DOHH2 (cell line): ENCODE measurements around the gene UPF1.
A peak's percentile ranks its signal among the peaks of the same experiment; 100 is the strongest.

Experiments used
- H3F3A ChIP-seq: fragments of 200-600 bp; sonication (generic), shearing (Covaris generic); 2 replicates; pipeline ENCODE4 v1.6.0; 2016; ENCODE audit warnings: antibody characterized with exemption, mild to moderate bottlenecking; ENCODE audit not compliant: control insufficient read depth, insufficient read depth
- H3K27ac ChIP-seq: fragments of 200-600 bp; sonication (generic); 2 replicates; pipeline ENCODE4 v1.5.1; 2014; ENCODE audit warnings: low read depth, mild to moderate bottlenecking, low read length, moderate library complexity
- H3K27me3 ChIP-seq: fragments of 200-600 bp; sonication (generic); 2 replicates; pipeline ENCODE4 v1.6.1; 2014; ENCODE audit warnings: mild to moderate bottlenecking, low read length, mixed read lengths; ENCODE audit not compliant: control insufficient read depth
- H3K36me3 ChIP-seq: fragments of 200-600 bp; sonication (generic); 2 replicates; pipeline ENCODE4 v1.6.1; 2014; ENCODE audit warnings: mild to moderate bottlenecking, low read length, moderate library complexity, mixed read lengths; ENCODE audit not compliant: control insufficient read depth
- H3K4me1 ChIP-seq: fragments of 200-600 bp; sonication (generic); 2 replicates; pipeline ENCODE4 v1.6.1; 2014; ENCODE audit warnings: mild to moderate bottlenecking, low read length, mixed read lengths; ENCODE audit not compliant: control insufficient read depth
- H3K4me2 ChIP-seq: fragments of 200-600 bp; sonication (generic); 2 replicates; pipeline ENCODE4 v1.6.0; 2014; ENCODE audit warnings: mild to moderate bottlenecking, low read length, moderate library complexity
- H3K4me3 ChIP-seq: fragments of 200-600 bp; sonication (generic); 2 replicates; pipeline ENCODE4 v1.5.1; 2014; ENCODE audit warnings: mild to moderate bottlenecking, low read length, mixed read lengths
- H3K79me2 ChIP-seq: fragments of 200-600 bp; sonication (generic); 2 replicates; pipeline ENCODE4 v1.6.1; 2014; ENCODE audit warnings: mild to moderate bottlenecking, low read length, mixed read lengths; ENCODE audit not compliant: control insufficient read depth
- H3K9me2 ChIP-seq: fragments of 200-600 bp; sonication (generic); replicated peaks from 2 replicates; pipeline ENCODE4 v1.6.1; 2014; ENCODE audit warnings: mild to moderate bottlenecking, low read length, mixed read lengths; ENCODE audit not compliant: control insufficient read depth
- H3K9me3 ChIP-seq: fragments of 200-600 bp; sonication (generic); 2 replicates; pipeline ENCODE4 v1.6.1; 2014; ENCODE audit warnings: antibody characterized with exemption, low read length, mixed read lengths; ENCODE audit not compliant: control insufficient read depth, insufficient read depth
- H4K20me1 ChIP-seq: fragments of 200-600 bp; sonication (generic); 2 replicates; pipeline ENCODE4 v1.6.0; 2014; ENCODE audit warnings: low read depth, mild to moderate bottlenecking, antibody characterized with exemption, low read length, moderate library complexity; ENCODE audit not compliant: control insufficient read depth, insufficient read depth
- CTCF ChIP-seq: fragments of 200-600 bp; sonication (generic); IDR thresholded peaks from one replicate; pipeline ENCODE4 v1.5.1; 2014; ENCODE audit warnings: antibody characterized with exemption, mild to moderate bottlenecking, low read depth, low read length; ENCODE audit not compliant: poor library complexity, severe bottlenecking
- EZH2phosphoT487 ChIP-seq: fragments of 200-600 bp; sonication (generic); IDR thresholded peaks from 2 replicates; pipeline ENCODE4 v1.6.1; 2017; ENCODE audit warnings: borderline replicate concordance, mild to moderate bottlenecking, antibody characterized with exemption, low read length, moderate library complexity, mixed read lengths

UPF1 gene

GRCh38 chr19:18789422-18789869 is 42.3 kb upstream of the UPF1 start:
- TF ChIP-seq CTCF (no peak), EZH2phosphoT487 (no peak)
- no peaks in the 10 kb centered on the region for H3K9me3 ChIP-seq
- no peaks in the 10 kb centered on the region for H3K36me3 ChIP-seq
- H3F3A ChIP-seq: 0 out of 2 replicates have a peak, but pooled peaks cover 3% of the 10 kb centered on the region
- no peaks in the 10 kb centered on the region for H3K9me2 ChIP-seq
- no peak overlapping the region for H3K27ac ChIP-seq
- H3K27me3 ChIP-seq: peaks cover 45% of the 10 kb centered on the region
- peaks cover 15% of the 10 kb centered on the region for H3K4me1 ChIP-seq
- H3K4me2 ChIP-seq: peak overlapping the region; percentile 18; the same call in 1 of the 2 replicates
- H3K4me3 ChIP-seq: no peak overlapping the region
- no peaks in the 10 kb centered on the region for H4K20me1 ChIP-seq
- no peaks in the 10 kb centered on the region for H3K79me2 ChIP-seq

GRCh38 chr19:18789883-18790565 is 41.7 kb upstream of the UPF1 start:
- H3K9me3 ChIP-seq: no peaks in the 10 kb centered on the region
- peak overlapping the region; percentile 18; the same call in 1 of the 2 replicates for H3K4me2 ChIP-seq
- H3K27ac ChIP-seq: no peak overlapping the region
- TF ChIP-seq CTCF: no peak
- no peak for TF ChIP-seq EZH2phosphoT487
- no peaks in the 10 kb centered on the region for H4K20me1 ChIP-seq
- H3K4me1 ChIP-seq: peaks cover 13% of the 10 kb centered on the region
- no peaks in the 10 kb centered on the region for H3K36me3 ChIP-seq
- no peaks in the 10 kb centered on the region for H3K79me2 ChIP-seq
- H3K27me3 ChIP-seq: peaks cover 49% of the 10 kb centered on the region
- H3K4me3 ChIP-seq: no peak overlapping the region
- H3K9me2 ChIP-seq: no peaks in the 10 kb centered on the region
- H3F3A ChIP-seq: 0 out of 2 replicates have a peak, but pooled peaks cover 3% of the 10 kb centered on the region

GRCh38 chr19:18790566-18791314 is 41.0 kb upstream of the UPF1 start, which contains the start of gene COMP:
Gene COMP (minus strand): TSS chr19:18791305. CDS start chr19:18791269, 36 bp downstream.
- H3K9me2 ChIP-seq: no peaks in the 10 kb centered on the region
- no peaks in the 10 kb centered on the region for H3K9me3 ChIP-seq
- H4K20me1 ChIP-seq: no peaks in the 10 kb centered on the region
- H3K79me2 ChIP-seq: no peaks in the 10 kb centered on the region
- peaks cover 54% of the 10 kb centered on the region for H3K27me3 ChIP-seq
- H3K27ac ChIP-seq: no peak within 1 kb of the TSS
- peak; percentile 96 for TF ChIP-seq EZH2phosphoT487
- no peak for TF ChIP-seq CTCF
- no peak within 1 kb of the TSS for H3K4me3 ChIP-seq
- no peak within 1 kb of the TSS; the same call in 1 of the 2 replicates for H3K4me2 ChIP-seq
- H3F3A ChIP-seq: 0 out of 2 replicates have a peak, but pooled peaks cover 3% of the 10 kb centered on the region
- peaks cover 8% of the 10 kb centered on the region; the same call in 1 of the 2 replicates for H3K4me1 ChIP-seq
- no peaks in the 10 kb centered on the region for H3K36me3 ChIP-seq
